ENCODE results near the gene DOCK1. TPM values are rescaled to one million over a fixed set of nuclear protein-coding genes. Genes with fewer than 3 reads are reported as not detected.

The DOCK1 gene
- total RNA-seq, 3 donors from 2014 or later = 50.4 to 101 (median 69.2) TPM

GRCh38 chr10:127245456-127245855, 340.2 kb downstream of the DOCK1 start:
- intact Hi-C loops (cut with DNase I; ENCODE audit: low total_unique reads) = no loop called here
- Histone ChIP-seq H3K9me3 (no peaks in the 10 kb centered on the region), H3K4me1 (no peaks in the 10 kb centered on the region), H3K27me3 (no peaks in the 10 kb centered on the region), H3K4me3 (no peak overlapping the region), H3K27ac (no peak overlapping the region), H3K36me3 (peaks cover 9% of the 10 kb centered on the region)
- DNase-seq (ENCODE audit: low spot score in 2 of 2) = no peak
- TF ChIP-seq CTCF (IDR thresholded peaks at IDR 0.05) (no peak), POLR2AphosphoS5 (IDR thresholded peaks at IDR 0.05) (no peak), POLR2A (IDR thresholded peaks at IDR 0.05) (no peak)

GRCh38 chr10:127250031-127250430, 344.8 kb downstream of the DOCK1 start:
- no peaks in the 10 kb centered on the region for H3K4me1 ChIP-seq
- intact Hi-C loops (cut with DNase I; ENCODE audit: low total_unique reads) = no loop called here

GRCh38 chr10:127252818-127253217, 347.6 kb downstream of the DOCK1 start:
- intact Hi-C loops (cut with DNase I; ENCODE audit: low total_unique reads) = no loop called here
- H3K4me1 ChIP-seq = no peaks in the 10 kb centered on the region
- no peaks in the 10 kb centered on the region for H3K9me3 ChIP-seq
- H3K27me3 ChIP-seq = no peaks in the 10 kb centered on the region
- no peak overlapping the region for H3K4me3 ChIP-seq
- no peak for TF ChIP-seq POLR2A (IDR thresholded peaks at IDR 0.05)
- no peak overlapping the region for H3K27ac ChIP-seq
- H3K36me3 ChIP-seq = peaks cover 9% of the 10 kb centered on the region
- DNase-seq (ENCODE audit: low spot score in 2 of 2) = no peak

More at GRCh38 chr10:127250031-127250430, 344.8 kb downstream of the DOCK1 start:
- no peak overlapping the region for H3K27ac ChIP-seq
- no peak overlapping the region for H3K4me3 ChIP-seq
- no peaks in the 10 kb centered on the region for H3K27me3 ChIP-seq
- no peak for DNase-seq (ENCODE audit: low spot score in 2 of 2)
- TF ChIP-seq POLR2A (IDR thresholded peaks at IDR 0.05) (no peak), POLR2AphosphoS5 (IDR thresholded peaks at IDR 0.05) (no peak), CTCF (IDR thresholded peaks at IDR 0.05) (no peak)
- peaks cover 9% of the 10 kb centered on the region for H3K36me3 ChIP-seq
- no peaks in the 10 kb centered on the region for H3K9me3 ChIP-seq

- Histone ChIP-seq H3K36me3 (no peaks in the 10 kb centered on the region), H3K27me3 (no peaks in the 10 kb centered on the region), H3K27ac (no peak overlapping the region), H3K9me3 (no peaks in the 10 kb centered on the region), H3K4me3 (no peak overlapping the region), H3K4me1 (no peaks in the 10 kb centered on the region)
- TF ChIP-seq CTCF (IDR thresholded peaks at IDR 0.05) (no peak), POLR2AphosphoS5 (IDR thresholded peaks at IDR 0.05) (no peak), POLR2A (IDR thresholded peaks at IDR 0.05) (no peak)
- intact Hi-C loops (cut with DNase I; ENCODE audit: low total_unique reads) = no loop called here
- DNase-seq (ENCODE audit: low spot score in 2 of 2) = no peak
These were observed 349.0 kb downstream of the DOCK1 start for GRCh38 chr10:127254276-127254675.

GRCh38 chr10:127257395-127257794, 352.2 kb downstream of the DOCK1 start:
- Histone ChIP-seq H3K27me3 (no peaks in the 10 kb centered on the region), H3K27ac (no peak overlapping the region), H3K4me1 (no peaks in the 10 kb centered on the region), H3K4me3 (no peak overlapping the region), H3K9me3 (no peaks in the 10 kb centered on the region), H3K36me3 (no peaks in the 10 kb centered on the region)
- DNase-seq (ENCODE audit: low spot score in 2 of 2) = no peak
- intact Hi-C loops (cut with DNase I; ENCODE audit: low total_unique reads) = no loop called here
- TF ChIP-seq POLR2AphosphoS5 (IDR thresholded peaks at IDR 0.05) (no peak), POLR2A (IDR thresholded peaks at IDR 0.05) (no peak)

GRCh38 chr10:127259347-127259746, 354.1 kb downstream of the DOCK1 start:
- Histone ChIP-seq H3K4me1 (no peaks in the 10 kb centered on the region), H3K36me3 (no peaks in the 10 kb centered on the region), H3K4me3 (no peak overlapping the region), H3K9me3 (no peaks in the 10 kb centered on the region), H3K27me3 (no peaks in the 10 kb centered on the region), H3K27ac (no peak overlapping the region)
- intact Hi-C loops (cut with DNase I; ENCODE audit: low total_unique reads) = no loop called here
- no peak for TF ChIP-seq CTCF (IDR thresholded peaks at IDR 0.05)
- no peak for TF ChIP-seq POLR2AphosphoS5 (IDR thresholded peaks at IDR 0.05)
- TF ChIP-seq POLR2A (IDR thresholded peaks at IDR 0.05) = no peak
- no peak for DNase-seq (ENCODE audit: low spot score in 2 of 2)

Data from breast epithelium (tissue), 4 donors.